ENCODE measurements around the gene TTC9. TPM values are rescaled to one million over a fixed set of nuclear protein-coding genes. Genes with fewer than 3 reads are reported as not detected.

The TTC9 gene
- total and polyA plus RNA-seq, 4 donors, result 0.09 to 0.98 (median 0.45) TPM

DNA sequence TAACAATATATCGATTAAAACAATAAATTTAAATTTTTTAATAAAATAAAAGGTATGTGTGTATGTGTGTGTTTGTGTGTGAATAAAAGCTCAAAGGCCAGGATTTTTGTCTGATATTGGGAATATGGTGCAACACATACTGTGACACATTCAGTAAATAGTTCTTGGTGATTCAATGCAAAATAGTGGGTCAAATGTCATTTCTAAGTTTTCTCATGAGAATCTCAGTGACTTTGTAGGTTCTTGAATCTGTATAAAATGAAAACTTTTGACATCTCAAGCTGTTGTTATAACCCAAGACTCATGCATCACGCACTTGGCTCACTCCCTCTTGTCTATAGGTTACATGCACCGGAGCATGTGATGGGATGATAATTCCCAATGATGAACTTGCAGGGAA lies 25.1 kb upstream of the TTC9 start:
- H3K9me3 ChIP-seq (ENCODE audit: control insufficient read depth in 4 of 4, low read length in 3 of 4), result no peaks in the 10 kb centered on the region
- H3K36me3 ChIP-seq (ENCODE audit: control insufficient read depth in 4 of 4, insufficient read depth in 3 of 4, low read depth in 1 of 4, low read length in 3 of 4), result no peaks in the 10 kb centered on the region
- H3K4me1 ChIP-seq (ENCODE audit: control insufficient read depth in 4 of 4, insufficient read depth in 4 of 4, low read length in 3 of 4), result no peaks in the 10 kb centered on the region
- no peak overlapping the region for H3K9ac ChIP-seq (ENCODE audit: low read depth in 1 of 2, low read length in 2 of 2)
- H3K4me3 ChIP-seq (ENCODE audit: low read depth in 1 of 3, low read length in 3 of 3), result no peak overlapping the region
- 92% methylated on average over 3 of the region's 3 CpGs for WGBS
- H3K27me3 ChIP-seq (ENCODE audit: control insufficient read depth in 4 of 4, insufficient read depth in 4 of 4, low read length in 3 of 4), result peaks cover 0 to 3% (median 0%) of the 10 kb centered on the region in 4 donors
- H3K27ac ChIP-seq (ENCODE audit: low read depth in 1 of 2, low read length in 2 of 2), result no peak overlapping the region
- TF ChIP-seq YY1 (IDR thresholded peaks at IDR 0.05), result no peak
- TF ChIP-seq REST (IDR thresholded peaks at IDR 0.05), result no peak
- TF ChIP-seq JUND (IDR thresholded peaks at IDR 0.05), result no peak
- TF ChIP-seq HNF4A (conservative IDR thresholded peaks at IDR 0.05), result no peak
- TF ChIP-seq, protein P1, sequence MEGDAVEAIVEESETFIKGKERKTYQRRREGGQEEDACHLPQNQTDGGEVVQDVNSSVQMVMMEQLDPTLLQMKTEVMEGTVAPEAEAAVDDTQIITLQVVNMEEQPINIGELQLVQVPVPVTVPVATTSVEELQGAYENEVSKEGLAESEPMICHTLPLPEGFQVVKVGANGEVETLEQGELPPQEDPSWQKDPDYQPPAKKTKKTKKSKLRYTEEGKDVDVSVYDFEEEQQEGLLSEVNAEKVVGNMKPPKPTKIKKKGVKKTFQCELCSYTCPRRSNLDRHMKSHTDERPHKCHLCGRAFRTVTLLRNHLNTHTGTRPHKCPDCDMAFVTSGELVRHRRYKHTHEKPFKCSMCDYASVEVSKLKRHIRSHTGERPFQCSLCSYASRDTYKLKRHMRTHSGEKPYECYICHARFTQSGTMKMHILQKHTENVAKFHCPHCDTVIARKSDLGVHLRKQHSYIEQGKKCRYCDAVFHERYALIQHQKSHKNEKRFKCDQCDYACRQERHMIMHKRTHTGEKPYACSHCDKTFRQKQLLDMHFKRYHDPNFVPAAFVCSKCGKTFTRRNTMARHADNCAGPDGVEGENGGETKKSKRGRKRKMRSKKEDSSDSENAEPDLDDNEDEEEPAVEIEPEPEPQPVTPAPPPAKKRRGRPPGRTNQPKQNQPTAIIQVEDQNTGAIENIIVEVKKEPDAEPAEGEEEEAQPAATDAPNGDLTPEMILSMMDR (IDR thresholded peaks at IDR 0.05; ENCODE audit: low read depth, low read length, missing input control), result no peak
- TF ChIP-seq RAD21 (IDR thresholded peaks at IDR 0.05), result no peak
- TF ChIP-seq NR2F2 (IDR thresholded peaks at IDR 0.05), result no peak
- TF ChIP-seq FOXA1 (IDR thresholded peaks at IDR 0.05), result no peak
- no peak for TF ChIP-seq HNF4G (IDR thresholded peaks at IDR 0.05)
- DNase-seq (ENCODE audit: low spot score), result no peak

DNA sequence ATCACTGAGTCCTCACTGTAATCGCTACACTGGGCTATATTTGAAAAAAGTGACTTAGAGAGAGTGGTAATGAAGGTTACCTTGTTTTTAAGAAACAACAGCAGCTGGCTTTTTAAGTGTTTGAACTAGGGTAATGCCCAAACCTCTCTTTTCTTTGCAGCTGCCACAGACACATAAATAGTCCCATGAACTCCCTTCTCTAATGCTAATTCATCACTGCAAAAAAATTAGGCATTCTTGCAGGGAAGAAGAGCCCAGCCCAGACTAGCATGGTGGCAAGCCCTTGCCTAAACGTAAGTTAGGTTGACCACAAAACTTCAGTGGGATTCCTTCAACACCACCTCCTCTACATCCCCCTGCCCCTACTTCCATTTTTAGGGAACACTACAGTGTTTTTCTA lies 23.4 kb upstream of the TTC9 start:
- Histone ChIP-seq H3K9me3 (ENCODE audit: control insufficient read depth in 4 of 4, low read length in 3 of 4) (no peaks in the 10 kb centered on the region), H3K27ac (ENCODE audit: low read depth in 1 of 2, low read length in 2 of 2) (no peak overlapping the region), H3K9ac (ENCODE audit: low read depth in 1 of 2, low read length in 2 of 2) (no peak overlapping the region), H3K27me3 (ENCODE audit: control insufficient read depth in 4 of 4, insufficient read depth in 4 of 4, low read length in 3 of 4) (peaks cover 0 to 3% (median 0%) of the 10 kb centered on the region in 4 donors), H3K36me3 (ENCODE audit: control insufficient read depth in 4 of 4, insufficient read depth in 3 of 4, low read depth in 1 of 4, low read length in 3 of 4) (no peaks in the 10 kb centered on the region), H3K4me1 (ENCODE audit: control insufficient read depth in 4 of 4, insufficient read depth in 4 of 4, low read length in 3 of 4) (no peaks in the 10 kb centered on the region), H3K4me3 (ENCODE audit: low read depth in 1 of 3, low read length in 3 of 3) (no peak overlapping the region)
- TF ChIP-seq FOXA2 (IDR thresholded peaks at IDR 0.05) (no peak), REST (IDR thresholded peaks at IDR 0.05) (no peak), NR2F2 (IDR thresholded peaks at IDR 0.05) (no peak)
- no peak for DNase-seq (ENCODE audit: low spot score)
- WGBS, result 65% methylated on average over 2 of the region's 2 CpGs

All from liver (tissue), 9 donors.